Right ventricle myocardium inferior (tissue), 1 donor: ENCODE data around the gene UMAD1. TPM values are rescaled to one million over a fixed set of nuclear protein-coding genes. Genes with fewer than 3 reads are reported as not detected.

Experiments used
- ATAC-seq: fragments of 200-7000 bp; cut with Tn5 transposase; one replicate; pipeline ENCODE4 v1.9.1; 2020; ENCODE audit warnings: mild to moderate bottlenecking, moderate library complexity
- DNase-seq: peaks from one replicate; pipeline ENCODE4 v3.0.0; 2021; ENCODE audit errors: missing footprints
- intact Hi-C: fragments of 100-400 bp; cut with DNase I; formaldehyde crosslinking; loops from one replicate; pipeline ENCODE4 v1.11.0; 2022
- total RNA-seq: library from RNA; stranded (reverse); fragmentation: NEBNext Ultra II Directional; extraction: Animal tissue kit (Norgen Biotek cat#: 25700); gene quantifications from one replicate; pipeline ENCODE4 v1.2.1, GENCODE V29; 2021
- donor health status: DM: no; HTN: yes; CAD: no; lungs with severe emphysema.

UMAD1 gene
- total RNA-seq, 1 donor from 2014 or later = 13.3 TPM

- intact Hi-C loops = no loop called here
- DNase-seq = no peak
- no peak for ATAC-seq
These were observed 101.7 kb downstream of the UMAD1 start for GRCh38 chr7:7742223-7742622.

DNA sequence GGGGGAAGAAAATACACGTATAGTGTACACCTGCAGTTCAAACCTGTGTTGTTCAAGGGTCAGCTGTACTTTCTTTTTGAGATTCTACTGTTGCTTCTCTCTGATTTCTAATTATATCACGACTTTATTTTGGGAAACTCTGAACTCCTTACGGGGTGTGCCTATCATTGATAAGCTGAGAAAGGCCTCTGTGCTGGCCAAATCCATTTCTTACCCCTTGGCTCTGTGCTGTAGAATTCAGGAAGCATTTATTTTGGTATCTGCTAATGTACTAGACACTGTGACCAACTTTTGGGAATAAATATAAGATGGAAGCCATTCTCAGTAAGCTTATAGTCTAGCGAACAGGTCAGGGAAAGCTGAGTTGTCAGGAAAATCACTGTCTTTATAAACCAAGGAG is 104.7 kb downstream of the UMAD1 start:
- intact Hi-C loops = no loop called here
- no peak for ATAC-seq

GRCh38 chr7:7745966-7746365 is 105.4 kb downstream of the UMAD1 start:
- ATAC-seq (peak; percentile 46), DNase-seq (no peak)
- intact Hi-C loops = no loop called here

More for the DNA sequence above, 104.7 kb downstream of the UMAD1 start:
- DNase-seq = no peak

DNA sequence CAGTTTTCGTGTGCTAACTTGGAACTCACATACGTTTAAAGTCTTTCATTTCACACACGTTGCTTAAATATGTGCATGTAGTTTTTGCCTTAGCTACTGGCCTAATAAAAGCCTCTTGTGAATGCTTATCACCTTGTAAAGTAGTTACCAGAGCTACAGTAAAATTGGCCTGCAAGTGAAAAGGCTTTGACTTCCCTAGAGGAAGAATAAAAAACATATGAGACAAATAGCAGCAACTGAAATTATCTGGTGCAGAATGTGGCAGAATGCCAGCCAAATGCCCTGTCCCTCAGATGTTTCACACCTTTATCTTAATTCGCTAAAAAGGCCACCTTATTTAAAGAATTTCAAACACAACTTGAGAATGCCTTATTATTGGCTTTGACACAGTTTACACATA is 105.9 kb downstream of the UMAD1 start:
- DNase-seq = no peak
- intact Hi-C loops = no loop called here
- ATAC-seq = peak; percentile 50

GRCh38 chr7:7750571-7751242 is 110.2 kb downstream of the UMAD1 start:
- ATAC-seq = no peak
- intact Hi-C loops = no loop called here
- DNase-seq = no peak

DNA sequence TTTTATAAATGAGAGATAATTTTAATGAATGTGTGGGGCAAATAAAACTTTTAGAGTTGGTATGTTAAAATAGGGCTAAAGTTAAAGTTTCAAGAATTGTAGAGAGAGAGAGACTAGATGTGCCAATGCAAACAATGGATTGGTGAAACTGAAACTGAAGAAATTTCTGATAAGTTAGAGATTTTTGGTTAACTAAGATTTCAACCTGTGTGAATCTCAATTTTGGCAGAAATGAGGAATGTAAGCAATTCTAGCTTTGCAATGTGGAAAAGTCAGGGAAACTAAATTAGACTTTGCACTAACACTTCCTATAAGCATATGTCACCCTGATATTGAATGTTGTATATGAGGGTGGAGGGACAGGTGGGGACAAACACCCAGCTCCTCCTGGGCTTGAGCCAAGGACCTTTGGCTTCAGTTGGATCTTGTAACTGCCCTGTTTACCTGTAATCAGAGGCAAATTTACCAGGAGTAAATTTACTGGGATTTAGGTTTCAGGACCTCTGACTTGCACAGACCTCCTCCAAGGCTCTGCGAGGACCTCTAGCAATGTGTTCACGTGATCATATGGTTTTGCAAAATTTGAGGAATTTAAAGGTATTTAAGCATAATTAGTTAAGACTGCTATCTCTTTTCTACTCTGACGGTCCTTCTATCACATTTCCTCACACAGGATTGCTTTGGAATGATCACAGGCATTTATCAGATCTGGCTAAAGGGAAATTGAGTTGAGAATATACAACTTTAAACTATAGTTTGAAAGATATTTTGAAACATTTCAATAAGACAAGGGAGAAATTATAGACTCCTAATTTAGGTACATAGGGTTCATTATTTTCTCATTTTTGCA is 110.9 kb downstream of the UMAD1 start:
- ATAC-seq (no peak), DNase-seq (no peak)
- intact Hi-C loops = no loop called here

DNA sequence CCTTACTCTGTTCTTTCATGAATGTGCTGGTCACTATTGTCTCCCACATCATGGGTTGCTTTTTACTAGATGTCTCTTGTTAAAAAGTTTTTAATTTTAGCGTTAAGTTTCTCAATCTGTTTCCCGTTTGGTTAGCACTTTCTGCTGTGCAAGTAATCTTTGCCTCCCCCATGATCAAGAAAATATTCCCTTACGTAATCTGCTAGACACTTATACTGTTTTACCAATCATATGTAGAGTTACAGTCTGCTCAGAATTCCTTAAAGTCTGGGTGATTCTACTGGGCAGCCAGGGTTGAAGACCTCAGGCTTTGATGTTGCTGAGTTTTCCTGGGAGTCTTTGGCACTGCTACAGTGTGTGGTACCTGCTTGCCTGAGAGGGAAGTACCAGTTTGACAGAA is 116.0 kb downstream of the UMAD1 start:
- intact Hi-C loops = no loop called here
- DNase-seq = no peak
- ATAC-seq = no peak

- ATAC-seq (no peak), DNase-seq (no peak)
- intact Hi-C loops = no loop called here
These were observed 117.0 kb downstream of the UMAD1 start for GRCh38 chr7:7757576-7757975.

- DNase-seq (no peak), ATAC-seq (peak; percentile 60)
- intact Hi-C loops = loop anchor here (1.0 kb wide), 1 partner anchor 80 kb away; no protein-coding TSS in a partner anchor
These were observed 120.9 kb downstream of the UMAD1 start for GRCh38 chr7:7761340-7761973.

GRCh38 chr7:7761974-7762779 is 121.6 kb downstream of the UMAD1 start:
- intact Hi-C loops = loop anchor here (1.0 kb wide), 1 partner anchor 81 kb away; no protein-coding TSS in a partner anchor
- ATAC-seq = peak; percentile 55
- DNase-seq = no peak

DNA sequence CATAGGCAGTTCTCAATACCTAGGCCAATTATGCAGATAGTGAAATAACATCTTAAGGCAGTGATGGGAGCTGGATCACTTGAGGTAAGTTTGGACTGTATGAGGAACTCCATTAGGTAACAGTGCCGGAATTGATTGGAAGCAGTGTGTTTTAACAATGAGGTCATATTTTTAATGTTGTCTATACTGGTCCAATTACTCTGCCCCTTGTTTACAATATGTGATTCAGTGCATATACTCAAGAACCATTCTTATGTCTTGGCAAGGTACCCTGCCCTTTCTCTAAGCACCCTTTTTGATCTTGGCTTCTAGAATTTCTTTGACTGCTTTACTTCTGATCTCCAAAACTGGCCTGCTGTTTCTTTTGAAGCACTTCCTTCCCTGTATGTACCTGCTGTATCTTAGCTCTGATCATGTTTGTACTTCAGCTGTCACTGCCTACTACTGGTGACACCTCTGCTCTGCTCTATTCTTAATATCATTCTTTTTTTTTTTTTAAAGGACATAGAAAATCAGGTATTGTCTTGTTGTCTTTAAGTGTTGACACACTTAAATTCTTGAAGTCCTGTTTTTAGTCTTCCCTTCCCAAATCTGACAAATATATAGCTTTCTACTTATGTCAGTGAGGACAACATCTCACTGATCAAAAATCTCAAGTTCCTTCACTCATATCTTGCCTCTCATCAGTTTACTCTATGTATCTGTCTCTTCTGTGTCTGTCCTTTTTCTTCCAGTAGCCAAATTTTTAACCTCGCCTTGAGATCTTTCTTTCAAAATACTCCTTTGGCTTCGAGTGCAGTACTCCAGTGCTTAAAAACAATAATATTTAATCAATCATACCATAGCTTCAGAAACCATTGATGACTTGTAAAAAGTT is 124.2 kb downstream of the UMAD1 start:
- ATAC-seq (no peak), DNase-seq (no peak)
- intact Hi-C loops = no loop called here

- intact Hi-C loops = no loop called here
- DNase-seq = no peak
- no peak for ATAC-seq
These were observed 124.9 kb downstream of the UMAD1 start for GRCh38 chr7:7765422-7765821.

GRCh38 chr7:7766671-7767070 is 126.1 kb downstream of the UMAD1 start:
- intact Hi-C loops = no loop called here
- ATAC-seq (no peak), DNase-seq (no peak)

GRCh38 chr7:7768977-7769709 is 128.6 kb downstream of the UMAD1 start:
- ATAC-seq = no peak
- intact Hi-C loops = no loop called here
- no peak for DNase-seq

DNA sequence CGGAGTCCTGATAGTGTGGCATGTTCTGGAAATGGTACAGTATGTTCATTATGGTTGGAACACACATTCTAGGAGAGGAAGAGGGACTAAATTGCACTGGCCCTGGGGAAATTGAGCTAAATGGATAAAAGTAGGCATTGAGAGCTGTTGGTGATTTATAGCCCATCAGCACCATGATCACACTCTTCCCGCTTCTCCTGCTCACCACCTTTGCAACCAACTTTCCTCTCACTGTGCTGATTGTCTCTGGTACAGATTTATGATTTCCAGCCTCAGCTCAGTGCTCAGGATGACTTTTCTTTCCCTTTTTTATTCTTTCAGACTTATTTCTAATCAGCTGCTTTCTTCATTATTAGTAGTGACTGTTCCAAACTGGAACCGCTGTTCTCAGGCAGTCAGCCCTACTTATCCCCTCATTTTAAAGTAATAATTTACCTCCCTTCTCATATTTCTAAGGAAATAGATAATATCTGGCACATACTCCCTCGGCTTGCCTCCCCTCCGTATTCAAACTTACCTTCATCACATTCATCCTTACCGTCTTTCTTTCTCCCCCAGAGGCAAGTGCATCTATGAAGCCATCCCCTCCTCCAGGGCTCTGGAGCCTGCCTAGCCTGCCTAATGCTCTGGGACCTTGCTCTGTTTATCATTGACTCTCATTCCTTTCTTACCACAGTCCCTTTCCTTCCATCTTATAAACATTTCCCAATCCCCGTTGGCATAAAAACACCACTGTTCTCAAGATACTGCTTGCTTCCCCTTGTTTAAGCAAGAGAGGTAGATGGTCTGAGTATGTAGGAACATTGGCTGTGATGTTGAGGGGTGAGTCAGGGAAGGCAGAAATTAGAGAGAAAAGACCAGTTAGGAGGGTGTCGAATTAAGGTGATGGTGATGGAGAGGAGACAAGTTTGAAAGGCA is 129.4 kb downstream of the UMAD1 start:
- ATAC-seq = no peak
- DNase-seq = no peak
- intact Hi-C loops = no loop called here

- intact Hi-C loops = no loop called here
- DNase-seq (no peak), ATAC-seq (no peak)
These were observed 130.9 kb downstream of the UMAD1 start for GRCh38 chr7:7771452-7771851.
